IPS-18a (cell line): ENCODE measurements around the gene PCP4L1.

Source experiments
- H3K27ac ChIP-seq: one replicate; pipeline ENCODE4 v1.5.1; 2013; ENCODE audit warnings: low read length
- H3K27me3 ChIP-seq: one replicate; pipeline ENCODE4 v1.6.1; 2013; ENCODE audit warnings: mild to moderate bottlenecking, low read length; ENCODE audit not compliant: control insufficient read depth, insufficient read depth
- H3K36me3 ChIP-seq: one replicate; pipeline ENCODE4 v1.6.1; 2013; ENCODE audit warnings: low read depth, low read length; ENCODE audit not compliant: control insufficient read depth
- H3K4me1 ChIP-seq: one replicate; pipeline ENCODE4 v1.6.1; 2013; ENCODE audit warnings: low read depth, low read length; ENCODE audit not compliant: control insufficient read depth
- H3K4me3 ChIP-seq: one replicate; pipeline ENCODE4 v1.5.1; 2013; ENCODE audit warnings: low read length
- H3K9ac ChIP-seq: one replicate; pipeline ENCODE4 v1.6.1; 2013; ENCODE audit warnings: mild to moderate bottlenecking, low read length, moderate library complexity
- H3K9me3 ChIP-seq: one replicate; pipeline ENCODE4 v1.6.1; 2013; ENCODE audit warnings: low read depth, low read length; ENCODE audit not compliant: control insufficient read depth

PCP4L1 gene

DNA sequence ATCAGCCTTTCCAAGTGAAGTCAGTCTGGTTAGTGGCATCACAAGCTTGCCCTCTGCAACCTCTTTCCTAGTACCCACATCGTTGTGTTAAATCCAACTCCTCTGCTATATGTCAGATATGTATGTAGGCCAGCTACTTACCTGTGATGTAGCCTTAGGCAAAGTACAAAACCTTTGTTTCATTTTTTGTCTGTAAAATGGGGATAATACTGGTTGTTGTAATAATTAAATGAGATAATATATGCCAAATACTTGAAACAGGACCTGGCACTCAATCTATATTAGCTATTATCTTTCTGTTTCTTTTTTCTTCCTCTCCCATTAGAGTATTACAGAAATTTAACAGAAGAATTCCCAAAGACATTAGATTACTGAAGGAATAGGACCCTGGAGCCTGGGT is 1.2 kb downstream of the PCP4L1 start:
- Histone ChIP-seq H3K36me3 (no peaks in the 10 kb centered on the region), H3K27ac (no peak overlapping the region), H3K9ac (no peak overlapping the region), H3K4me1 (peaks cover 4% of the 10 kb centered on the region), H3K4me3 (peak overlapping the region; percentile 65), H3K9me3 (peaks cover 3% of the 10 kb centered on the region), H3K27me3 (peaks cover 50% of the 10 kb centered on the region)

DNA sequence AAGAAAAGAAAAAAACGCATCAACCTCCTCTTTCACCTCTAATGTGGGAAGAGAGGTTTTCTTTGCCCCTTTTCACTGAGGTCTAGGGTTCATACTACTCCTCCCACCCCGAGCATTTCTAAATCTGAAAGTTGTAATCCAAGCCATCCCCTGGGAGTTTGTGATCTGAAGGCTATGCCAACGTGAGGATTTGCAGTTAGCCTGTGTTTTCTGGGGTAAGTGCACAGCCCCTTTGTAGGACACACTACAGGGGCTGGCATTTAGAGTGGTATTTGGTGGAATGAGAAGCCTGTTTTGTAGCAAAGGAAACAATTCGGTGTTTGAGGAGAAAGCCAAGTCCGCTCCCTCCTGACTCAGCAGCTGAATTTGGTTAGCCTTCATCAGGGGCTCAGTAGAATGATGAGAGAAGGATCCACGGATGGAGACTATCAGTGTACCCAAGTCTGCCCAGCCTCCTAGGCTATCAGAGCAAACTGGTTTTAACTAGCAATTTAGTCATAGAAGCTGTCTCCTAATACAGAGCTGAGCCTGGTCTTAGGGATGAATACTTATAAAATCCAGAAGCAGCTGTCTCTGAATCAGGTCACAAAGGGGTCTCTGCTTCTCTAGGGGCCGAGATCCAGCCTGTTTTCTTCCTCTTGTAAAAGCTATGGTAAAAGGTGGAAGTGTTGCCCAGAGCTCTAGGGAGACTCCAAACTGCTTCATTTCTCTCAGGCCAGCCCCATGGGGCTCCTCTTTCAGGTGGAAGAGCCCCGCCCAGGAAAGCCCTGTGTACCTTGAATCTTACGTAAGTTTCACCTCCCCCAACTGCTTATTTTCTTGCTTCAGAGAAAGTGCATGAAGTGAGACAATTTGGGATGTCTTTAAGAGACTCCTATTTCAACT is 2.1 kb downstream of the PCP4L1 start:
- Histone ChIP-seq H3K9me3 (peaks cover 3% of the 10 kb centered on the region), H3K27me3 (peaks cover 50% of the 10 kb centered on the region), H3K36me3 (no peaks in the 10 kb centered on the region), H3K4me1 (peaks cover 4% of the 10 kb centered on the region), H3K27ac (no peak overlapping the region), H3K4me3 (no peak overlapping the region), H3K9ac (no peak overlapping the region)

DNA sequence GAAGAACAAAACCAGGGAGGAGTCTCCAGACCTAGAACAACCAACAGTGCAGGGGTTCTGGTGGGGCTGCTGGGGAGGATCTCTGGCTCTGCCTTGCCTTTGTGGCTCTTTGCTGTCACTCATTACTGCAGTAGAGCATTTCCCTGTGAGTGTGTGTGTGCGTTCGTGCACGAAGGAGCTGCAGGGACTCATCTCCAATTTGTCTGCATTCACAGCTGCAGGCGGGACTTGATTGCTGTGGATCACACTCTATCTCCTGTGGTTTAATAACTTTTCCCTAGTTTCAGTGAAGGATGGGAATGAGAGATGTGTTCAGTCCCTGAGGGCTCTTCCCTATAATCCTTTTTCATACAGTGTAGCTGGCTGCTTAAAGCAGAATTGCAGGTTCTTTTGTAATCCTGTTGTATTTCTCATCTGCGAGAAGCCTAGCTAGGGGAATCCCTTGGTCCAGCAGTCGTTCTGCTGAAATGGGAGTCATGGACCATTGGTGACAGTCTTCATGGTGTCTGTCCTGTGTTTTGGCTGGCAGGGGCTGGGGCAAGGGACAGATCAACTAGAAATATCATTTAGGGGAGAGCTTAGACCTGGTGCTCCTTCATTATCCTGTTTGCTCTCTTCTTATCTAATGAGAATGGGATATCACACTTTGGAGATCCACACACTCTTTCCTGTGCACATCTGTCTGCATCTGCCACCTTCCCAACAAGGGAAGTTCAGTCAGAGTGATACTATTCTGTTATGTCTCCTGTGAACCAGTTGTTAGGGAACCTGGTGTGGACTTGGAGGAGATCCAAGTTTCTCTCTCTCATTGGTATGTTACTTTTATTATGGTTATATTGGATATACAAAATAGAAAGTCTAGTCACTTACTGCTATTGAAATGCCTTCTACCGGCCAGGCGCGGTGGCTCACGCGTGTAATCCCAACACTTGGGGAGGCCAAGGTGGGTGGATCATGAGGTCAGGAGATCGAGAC is 3.0 kb downstream of the PCP4L1 start:
- Histone ChIP-seq H3K36me3 (no peaks in the 10 kb centered on the region), H3K27me3 (peaks cover 50% of the 10 kb centered on the region), H3K9ac (no peak overlapping the region), H3K4me1 (peaks cover 10% of the 10 kb centered on the region), H3K27ac (no peak overlapping the region), H3K9me3 (peaks cover 3% of the 10 kb centered on the region), H3K4me3 (no peak overlapping the region)

DNA sequence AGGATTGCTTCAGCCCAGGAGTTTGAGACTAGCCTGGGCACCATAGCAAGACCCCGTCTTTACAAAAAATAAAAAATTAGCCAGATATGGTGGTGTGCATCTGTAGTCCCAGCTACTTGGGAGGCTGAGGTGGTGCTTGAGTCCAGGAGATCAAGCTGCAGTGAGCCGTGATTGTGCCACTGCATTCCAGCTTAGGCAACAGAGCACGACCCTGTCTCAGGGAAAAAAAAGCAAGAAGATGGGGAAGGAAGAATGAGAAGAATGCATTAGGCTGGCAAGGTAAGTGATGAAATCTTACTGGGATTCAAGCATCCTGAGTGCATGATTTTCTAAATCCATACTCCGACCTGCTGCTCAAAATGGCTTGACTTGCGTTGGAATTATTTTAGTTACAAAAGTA is 6.8 kb downstream of the PCP4L1 start:
- H3K27ac ChIP-seq: no peak overlapping the region
- H3K4me1 ChIP-seq: peaks cover 6% of the 10 kb centered on the region
- H3K4me3 ChIP-seq: no peak overlapping the region
- H3K9me3 ChIP-seq: no peaks in the 10 kb centered on the region
- peaks cover 22% of the 10 kb centered on the region for H3K27me3 ChIP-seq
- H3K36me3 ChIP-seq: no peaks in the 10 kb centered on the region
- H3K9ac ChIP-seq: no peak overlapping the region

DNA sequence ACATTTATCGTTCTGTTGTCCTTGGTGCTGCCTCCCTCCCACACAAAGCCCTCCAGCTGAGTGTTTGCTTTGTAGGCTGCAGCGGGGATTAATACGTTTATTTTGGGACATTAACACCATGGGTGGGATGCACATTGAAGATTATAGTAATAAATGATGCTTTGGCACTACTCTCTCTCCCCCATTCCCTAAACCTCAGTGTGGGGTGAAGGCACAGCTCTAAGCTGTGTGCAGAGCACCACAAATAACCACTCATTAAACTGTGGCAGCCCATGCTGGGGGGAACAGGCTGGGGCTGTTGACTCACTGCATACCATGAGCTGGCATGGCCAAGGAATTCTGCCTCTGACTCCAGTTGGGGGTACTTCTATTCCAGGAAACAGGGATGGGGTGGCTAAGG is 7.7 kb downstream of the PCP4L1 start:
- peaks cover 13% of the 10 kb centered on the region for H3K27me3 ChIP-seq
- H3K4me3 ChIP-seq: no peak overlapping the region
- H3K4me1 ChIP-seq: peaks cover 6% of the 10 kb centered on the region
- H3K9ac ChIP-seq: no peak overlapping the region
- no peaks in the 10 kb centered on the region for H3K36me3 ChIP-seq
- no peak overlapping the region for H3K27ac ChIP-seq
- H3K9me3 ChIP-seq: no peaks in the 10 kb centered on the region

DNA sequence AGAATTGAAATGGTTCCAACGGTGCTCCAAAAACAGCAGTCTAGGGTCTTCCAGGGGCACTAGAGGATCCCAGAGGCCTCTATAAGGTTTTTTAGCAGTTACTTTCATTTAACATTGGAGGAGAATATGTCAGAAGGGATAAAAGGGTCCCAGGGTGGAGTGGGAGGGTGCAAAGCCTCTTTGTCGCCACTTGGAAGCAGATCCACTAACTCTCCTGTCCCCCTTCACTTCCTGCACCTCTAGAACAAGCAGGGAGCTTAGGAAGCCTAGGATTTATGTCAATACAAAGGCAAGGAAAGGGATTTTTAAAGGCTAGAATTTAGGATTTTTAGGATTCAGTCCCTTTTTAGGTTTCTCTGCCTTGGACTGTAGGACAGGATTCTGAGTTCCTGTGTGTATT is 8.3 kb downstream of the PCP4L1 start:
- H3K27me3 ChIP-seq: peaks cover 7% of the 10 kb centered on the region
- H3K4me1 ChIP-seq: peaks cover 6% of the 10 kb centered on the region
- H3K9ac ChIP-seq: no peak overlapping the region
- no peaks in the 10 kb centered on the region for H3K9me3 ChIP-seq
- H3K27ac ChIP-seq: no peak overlapping the region
- no peak overlapping the region for H3K4me3 ChIP-seq
- no peaks in the 10 kb centered on the region for H3K36me3 ChIP-seq

DNA sequence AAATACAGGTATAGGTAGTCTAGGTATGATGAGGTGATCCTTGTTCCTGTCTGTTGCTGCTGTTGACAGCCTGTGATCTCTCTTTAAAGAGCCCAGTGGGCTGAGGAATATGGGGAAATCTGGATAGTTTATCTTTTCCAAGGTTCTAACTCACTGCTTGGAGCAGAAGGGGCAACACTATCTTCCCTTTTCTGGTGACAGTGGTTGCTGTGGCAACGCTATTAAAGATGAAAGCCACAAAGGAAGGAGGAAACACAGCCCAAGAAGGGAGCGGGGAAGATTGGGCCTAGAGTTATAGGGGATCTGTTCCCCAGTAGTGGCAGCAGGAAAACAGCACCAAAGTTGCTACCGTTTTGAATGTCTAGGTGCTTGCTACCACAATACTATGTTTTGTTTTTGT is 8.8 kb downstream of the PCP4L1 start:
- Histone ChIP-seq H3K9ac (no peak overlapping the region), H3K27ac (no peak overlapping the region), H3K36me3 (no peaks in the 10 kb centered on the region), H3K4me3 (no peak overlapping the region), H3K27me3 (peaks cover 6% of the 10 kb centered on the region), H3K9me3 (no peaks in the 10 kb centered on the region), H3K4me1 (peaks cover 6% of the 10 kb centered on the region)

DNA sequence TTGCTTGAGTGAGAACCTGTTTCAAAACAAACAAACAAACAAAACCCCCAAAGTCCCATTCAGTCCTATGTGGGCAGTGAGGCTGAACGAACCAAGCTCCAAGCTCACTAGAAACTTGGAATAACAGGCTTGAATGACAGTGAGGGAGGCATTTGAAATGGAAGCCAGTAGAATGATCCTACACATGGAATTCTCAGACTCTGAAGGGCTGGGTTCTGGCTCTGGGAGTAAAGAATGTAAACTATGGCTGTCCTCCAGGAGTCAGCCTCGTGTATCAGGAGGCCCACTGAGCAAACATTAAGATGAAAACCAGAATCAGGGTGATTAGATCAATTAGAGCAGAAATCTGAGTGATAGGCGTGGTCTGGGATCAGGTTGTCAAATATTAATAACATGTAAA is 14.9 kb downstream of the PCP4L1 start:
- H3K4me3 ChIP-seq: no peak overlapping the region
- H3K9me3 ChIP-seq: no peaks in the 10 kb centered on the region
- H3K36me3 ChIP-seq: no peaks in the 10 kb centered on the region
- no peaks in the 10 kb centered on the region for H3K4me1 ChIP-seq
- no peaks in the 10 kb centered on the region for H3K27me3 ChIP-seq
- no peak overlapping the region for H3K9ac ChIP-seq
- no peak overlapping the region for H3K27ac ChIP-seq

DNA sequence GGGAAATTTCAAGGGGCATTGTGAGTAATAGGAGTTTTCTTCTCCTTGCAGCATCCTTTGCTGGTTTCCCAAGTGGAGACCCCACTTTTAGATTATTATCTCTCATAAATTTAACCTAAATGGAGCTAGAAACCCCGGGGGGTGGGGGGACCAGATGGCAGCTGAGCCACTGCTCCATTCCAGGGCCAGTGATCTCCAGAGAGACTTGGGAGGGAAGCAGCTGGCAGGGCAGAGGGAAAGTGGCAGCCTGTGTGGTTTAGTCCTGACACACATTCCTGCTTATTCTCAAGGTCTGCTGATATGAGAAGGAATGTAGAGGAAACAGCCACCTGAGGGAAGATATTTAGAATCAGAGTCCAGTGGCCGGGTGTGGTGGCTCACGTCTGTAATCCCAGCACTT is 16.3 kb downstream of the PCP4L1 start:
- Histone ChIP-seq H3K36me3 (no peaks in the 10 kb centered on the region), H3K27me3 (no peaks in the 10 kb centered on the region), H3K9ac (no peak overlapping the region), H3K27ac (no peak overlapping the region), H3K4me3 (no peak overlapping the region), H3K9me3 (no peaks in the 10 kb centered on the region), H3K4me1 (no peaks in the 10 kb centered on the region)

DNA sequence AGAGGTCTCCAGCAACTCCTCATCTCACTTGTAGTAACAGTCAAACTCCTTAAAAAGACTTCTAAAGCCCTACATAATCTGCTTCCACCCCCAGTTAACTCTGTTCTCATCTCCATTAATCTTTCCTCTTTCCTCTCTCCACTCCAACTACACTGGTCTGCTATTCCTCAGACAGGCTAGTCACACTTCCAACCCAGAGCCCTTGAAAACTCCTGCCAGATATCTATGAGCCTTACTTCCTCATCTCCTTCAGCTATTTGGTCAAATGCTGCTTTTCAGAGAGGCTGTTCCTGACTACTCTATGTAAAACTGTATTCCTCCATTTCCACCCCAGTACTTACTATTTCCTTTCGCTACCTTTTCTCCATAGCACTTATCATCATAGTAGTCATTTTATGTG is 24.4 kb downstream of the PCP4L1 start:
- no peaks in the 10 kb centered on the region for H3K27me3 ChIP-seq
- no peak overlapping the region for H3K9ac ChIP-seq

DNA sequence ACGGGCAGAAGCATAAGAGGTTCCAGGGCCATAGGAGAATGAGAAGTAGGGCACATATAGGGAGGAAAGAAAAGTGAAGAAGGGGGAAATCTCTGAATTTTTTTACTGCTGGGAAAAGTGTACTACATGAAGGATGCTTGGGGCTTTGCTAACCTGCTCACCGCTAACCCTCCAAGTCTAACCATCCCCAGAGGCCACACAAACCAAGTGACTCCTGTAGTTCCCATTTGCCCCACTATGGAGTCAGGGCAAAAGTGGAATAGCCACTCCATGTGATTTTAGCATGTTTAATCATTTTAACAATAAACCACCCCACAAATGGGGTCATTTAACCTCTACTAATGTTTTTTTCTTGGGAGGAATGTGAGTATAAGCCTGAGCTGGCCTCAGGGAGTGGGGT is 26.6 kb downstream of the PCP4L1 start:
- Histone ChIP-seq H3K27me3 (no peaks in the 10 kb centered on the region), H3K27ac (no peak overlapping the region), H3K36me3 (no peaks in the 10 kb centered on the region), H3K9me3 (no peaks in the 10 kb centered on the region), H3K4me1 (peaks cover 8% of the 10 kb centered on the region), H3K9ac (no peak overlapping the region), H3K4me3 (no peak overlapping the region)

More for the DNA sequence above, 24.4 kb downstream of the PCP4L1 start:
- H3K9me3 ChIP-seq: no peaks in the 10 kb centered on the region
- no peak overlapping the region for H3K4me3 ChIP-seq
- H3K27ac ChIP-seq: no peak overlapping the region
- no peaks in the 10 kb centered on the region for H3K36me3 ChIP-seq
- H3K4me1 ChIP-seq: peaks cover 8% of the 10 kb centered on the region
